NCI-H446 treated with DMSO at 0.1 percent for 48 hours (cell line): ENCODE results near the gene MX2.
"Not testable (repeated sequence)": the region's sequence is repeated elsewhere in the genome, so short reads cannot be mapped to it uniquely, and the experiment has no call there.

Experiments
- DNase-seq: peaks from one replicate; lab custom pipeline; 2025; lab: John Stamatoyannopoulos, UW

Gene MX2

GRCh38 chr21:41361786-41362604, at the start of gene MX2:
MX2 (plus strand) TSS chr21:41362027; CDS start chr21:41376907, 14,880 bp downstream.
- no peak for DNase-seq

- DNase-seq, result not testable (repeated sequence)
Observed at GRCh38 chr21:41313285-41314164, 48.3 kb upstream of the MX2 start.

GRCh38 chr21:41315726-41316125, 46.1 kb upstream of the MX2 start:
- DNase-seq, result no peak

- DNase-seq, result no peak
Observed at GRCh38 chr21:41316200-41317062, 45.4 kb upstream of the MX2 start, which contains the start of gene FAM3B. FAM3B (plus strand) TSS chr21:41316801; CDS start chr21:41316880, 79 bp downstream.

GRCh38 chr21:41317063-41317392, 44.8 kb upstream of the MX2 start:
- no peak for DNase-seq

- DNase-seq, result no peak
Observed at GRCh38 chr21:41317458-41317857, 44.4 kb upstream of the MX2 start.

- no peak for DNase-seq
Observed at GRCh38 chr21:41318218-41318617, 43.6 kb upstream of the MX2 start.

- no peak for DNase-seq
Observed at GRCh38 chr21:41319273-41319672, 42.6 kb upstream of the MX2 start.

- DNase-seq, result no peak
Observed at GRCh38 chr21:41321211-41321907, 40.5 kb upstream of the MX2 start.

GRCh38 chr21:41321908-41322495, 39.8 kb upstream of the MX2 start:
- DNase-seq, result no peak

GRCh38 chr21:41322496-41323382, 39.1 kb upstream of the MX2 start:
- no peak for DNase-seq

GRCh38 chr21:41325138-41325912, 36.5 kb upstream of the MX2 start:
- no peak for DNase-seq

- DNase-seq, result no peak
Observed at GRCh38 chr21:41326414-41327080, 35.3 kb upstream of the MX2 start.

- DNase-seq, result no peak
Observed at GRCh38 chr21:41327753-41328152, 34.1 kb upstream of the MX2 start.

GRCh38 chr21:41328660-41329607, 32.9 kb upstream of the MX2 start:
- DNase-seq, result no peak

GRCh38 chr21:41333752-41334151, 28.1 kb upstream of the MX2 start:
- DNase-seq, result no peak

- no peak for DNase-seq
Observed at GRCh38 chr21:41337515-41337914, 24.3 kb upstream of the MX2 start.

GRCh38 chr21:41338455-41338854, 23.4 kb upstream of the MX2 start:
- DNase-seq, result no peak
